ENCODE results near the gene VWA5B1.

The VWA5B1 gene

GRCh38 chr1:20370698-20371097, 80.0 kb downstream of the VWA5B1 start:
- H3K27ac ChIP-seq (replicated peaks), result no peak overlapping the region
- peaks cover 15% of the 10 kb centered on the region for H3K27me3 ChIP-seq (ENCODE audit: insufficient read depth, poor library complexity, severe bottlenecking)
- H3K4me3 ChIP-seq (replicated peaks; ENCODE audit: insufficient read depth, low read length), result no peak overlapping the region
- no peak for TF ChIP-seq POLR2AphosphoS5 (IDR thresholded peaks at IDR 0.05; ENCODE audit: low read depth)
- no peak for TF ChIP-seq SPI1 (IDR thresholded peaks at IDR 0.05; ENCODE audit: borderline replicate concordance, low read depth)
- TF ChIP-seq CTCF (IDR thresholded peaks at IDR 0.05; ENCODE audit: insufficient read depth, low read length), result no peak
- no peak for TF ChIP-seq GABPA (IDR thresholded peaks at IDR 0.05; ENCODE audit: low read depth)
- TF ChIP-seq REST (IDR thresholded peaks at IDR 0.05; ENCODE audit: insufficient replicate concordance, low read depth), result no peak
- DNase-seq (ENCODE audit: low read depth in 1 of 2, low spot score in 1 of 2), result no peak

GRCh38 chr1:20371411-20371810, 80.7 kb downstream of the VWA5B1 start:
- no peak for DNase-seq (ENCODE audit: low read depth in 1 of 2, low spot score in 1 of 2)
- Histone ChIP-seq H3K27me3 (ENCODE audit: insufficient read depth, poor library complexity, severe bottlenecking) (peaks cover 9% of the 10 kb centered on the region), H3K4me3 (replicated peaks; ENCODE audit: insufficient read depth, low read length) (no peak overlapping the region), H3K27ac (replicated peaks) (no peak overlapping the region)
- TF ChIP-seq REST (IDR thresholded peaks at IDR 0.05; ENCODE audit: insufficient replicate concordance, low read depth), result peak; percentile 92
- TF ChIP-seq SPI1 (IDR thresholded peaks at IDR 0.05; ENCODE audit: borderline replicate concordance, low read depth), result no peak

GRCh38 chr1:20371883-20372282, 81.2 kb downstream of the VWA5B1 start:
- H3K4me3 ChIP-seq (replicated peaks; ENCODE audit: insufficient read depth, low read length), result no peak overlapping the region
- TF ChIP-seq REST (IDR thresholded peaks at IDR 0.05; ENCODE audit: insufficient replicate concordance, low read depth), result no peak
- no peak for TF ChIP-seq CTCF (IDR thresholded peaks at IDR 0.05; ENCODE audit: insufficient read depth, low read length)
- no peak for TF ChIP-seq SPI1 (IDR thresholded peaks at IDR 0.05; ENCODE audit: borderline replicate concordance, low read depth)
- no peak for TF ChIP-seq POLR2AphosphoS5 (IDR thresholded peaks at IDR 0.05; ENCODE audit: low read depth)
- no peak for TF ChIP-seq GABPA (IDR thresholded peaks at IDR 0.05; ENCODE audit: low read depth)
- no peak for DNase-seq (ENCODE audit: low read depth in 1 of 2, low spot score in 1 of 2)
- H3K27me3 ChIP-seq (ENCODE audit: insufficient read depth, poor library complexity, severe bottlenecking), result peaks cover 9% of the 10 kb centered on the region
- H3K27ac ChIP-seq (replicated peaks), result no peak overlapping the region

- H3K27ac ChIP-seq (replicated peaks), result no peak overlapping the region
- TF ChIP-seq POLR2AphosphoS5 (IDR thresholded peaks at IDR 0.05; ENCODE audit: low read depth) (no peak), CTCF (IDR thresholded peaks at IDR 0.05; ENCODE audit: insufficient read depth, low read length) (no peak), REST (IDR thresholded peaks at IDR 0.05; ENCODE audit: insufficient replicate concordance, low read depth) (no peak), GABPA (IDR thresholded peaks at IDR 0.05; ENCODE audit: low read depth) (no peak), SPI1 (IDR thresholded peaks at IDR 0.05; ENCODE audit: borderline replicate concordance, low read depth) (no peak)
- no peak overlapping the region for H3K4me3 ChIP-seq (replicated peaks; ENCODE audit: insufficient read depth, low read length)
- H3K27me3 ChIP-seq (ENCODE audit: insufficient read depth, poor library complexity, severe bottlenecking), result peaks cover 7% of the 10 kb centered on the region
- no peak for DNase-seq (ENCODE audit: low read depth in 1 of 2, low spot score in 1 of 2)
These were observed 82.0 kb downstream of the VWA5B1 start for GRCh38 chr1:20372676-20373075.

All from HL-60 (cell line).